Body of pancreas (tissue), 4 donors: ENCODE data around the gene PDZK1IP1. TPM values are rescaled to one million over a fixed set of nuclear protein-coding genes. Genes with fewer than 3 reads are reported as not detected.

Experiments used
- ATAC-seq: fragments of 150-250 bp; one replicate; pipeline ENCODE4 v1.9.1; 2016
- DNase-seq, 4 donors: peaks; one replicate each; pipeline ENCODE4 v3.0.0-alpha.2; 2019
- H3K27ac ChIP-seq, 4 donors: fragments of 200-600 bp; sonication (generic); 1 replicate in 3 of 4; 2 replicates in 1 of 4; pipeline versions ENCODE4 v1.5.1 to v1.6.1; 2016 to 2019; ENCODE audit warnings: mild to moderate bottlenecking in 1 of 4, mixed read lengths in 1 of 4, moderate library complexity in 1 of 4
- H3K27me3 ChIP-seq, 2 donors: fragments of 200-600 bp; sonication (generic); one replicate each; pipeline ENCODE4 v1.6.0; 2016; ENCODE audit warnings: mild to moderate bottlenecking in 1 of 2
- H3K36me3 ChIP-seq, 2 donors: fragments of 200-600 bp; sonication (generic); replicated peaks in 1 of 2; 2 replicates each; pipeline ENCODE4 v1.5.1; 2016; ENCODE audit warnings: low read depth in 2 of 2; ENCODE audit not compliant: insufficient read depth in 1 of 2
- H3K4me1 ChIP-seq: fragments of 200-600 bp; sonication (generic); one replicate; pipeline ENCODE4 v1.6.0; 2016
- H3K4me3 ChIP-seq, 2 donors: fragments of 200-600 bp; sonication (generic); 1 replicate in 1 of 2; 2 replicates in 1 of 2; pipeline ENCODE4 v1.5.1; 2016 to 2019
- H3K9me3 ChIP-seq, 3 donors: fragments of 200-600 bp; sonication (generic); 1 replicate in 2 of 3; 2 replicates in 1 of 3; pipeline ENCODE4 v1.5.1; 2016
- POLR2A ChIP-seq, 3 donors: fragments of 450-650 bp; IDR thresholded peaks; one replicate each; pipeline ENCODE4 v1.6.1; 2016; ENCODE audit warnings: antibody characterized with exemption in 3 of 3, mild to moderate bottlenecking in 2 of 3
- WGBS, 2 donors: methylation state at CpG; one replicate each; pipeline ENCODE4 v1.1.5; 2017; 5-methylcytosine and 5-hydroxymethylcytosine counted together
- intact Hi-C: fragments of 100-400 bp; cut with DNase I; formaldehyde crosslinking; loops from one replicate; pipeline ENCODE4 v1.15.1; 2023
- total RNA-seq, 2 donors: library from RNA; depleted of rRNA; stranded (reverse); fragments of >200 nt; gene quantifications; one replicate each; pipeline ENCODE4 v1.1.0, GENCODE V29; 2016
- TF ChIP-seq, protein P1 (sequence below), 7 experiments: fragments of 450-650 bp in 4 of 7; fragments of 200-600 bp in 3 of 7; sonication (generic) in 3 of 7; IDR thresholded peaks; one replicate each; pipeline ENCODE4 v1.5.1; 2016 to 2019; ENCODE audit warnings: antibody characterized with exemption in 7 of 7

PDZK1IP1 gene
- total RNA-seq, 2 donors from 2014 or later: 54.2 to 56.4 TPM

DNA sequence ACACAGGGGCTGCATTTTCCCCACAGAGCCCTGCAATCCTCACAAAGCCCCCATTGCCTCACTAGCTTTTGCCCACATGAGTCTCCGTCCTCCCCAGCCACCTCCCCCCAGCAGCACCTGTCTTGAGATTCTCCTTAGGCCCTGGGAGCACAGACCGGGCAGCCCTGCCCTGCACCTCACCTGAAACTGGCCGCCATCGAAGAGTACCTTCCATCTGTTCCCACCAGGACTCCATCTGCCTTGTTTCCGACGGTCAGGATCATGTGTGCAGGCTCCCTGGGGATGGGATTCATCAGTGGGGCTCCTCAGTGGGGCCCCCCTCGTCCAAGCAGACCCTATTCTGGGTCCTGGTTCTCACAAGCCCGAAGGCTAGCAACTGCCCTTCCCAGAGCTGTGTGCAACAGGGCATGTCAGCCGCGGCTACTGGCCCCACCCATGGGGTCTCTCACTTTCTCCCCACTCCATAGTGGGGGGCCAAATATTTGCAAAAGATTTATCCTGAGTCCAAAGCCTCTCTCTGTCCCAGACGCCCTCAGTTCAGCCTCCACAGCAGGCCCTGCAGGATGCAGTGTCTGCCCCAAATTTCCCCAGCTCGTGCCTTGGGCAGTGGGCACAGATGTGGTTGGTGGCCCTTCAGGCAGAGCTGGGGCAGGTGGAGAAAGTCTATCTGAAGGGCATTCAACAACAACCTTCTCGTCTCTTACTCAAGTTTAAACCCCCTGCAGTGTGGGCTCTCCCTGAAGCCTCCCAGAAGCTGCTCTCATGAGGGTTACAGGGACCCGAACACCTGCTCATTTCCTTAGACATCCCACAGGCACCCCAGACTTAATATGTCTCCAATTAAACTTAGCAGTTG is 4.8 kb downstream of the PDZK1IP1 start:
- intact Hi-C loops: loop anchor here (10.0 kb wide), 2 partner anchors 240 to 540 kb away; no protein-coding TSS in a partner anchor
- H3K4me3 ChIP-seq: no peak overlapping the region
- 83 to 91% methylated on average over 10 to 14 of the region's 14 CpGs for WGBS, 2 donors

DNA sequence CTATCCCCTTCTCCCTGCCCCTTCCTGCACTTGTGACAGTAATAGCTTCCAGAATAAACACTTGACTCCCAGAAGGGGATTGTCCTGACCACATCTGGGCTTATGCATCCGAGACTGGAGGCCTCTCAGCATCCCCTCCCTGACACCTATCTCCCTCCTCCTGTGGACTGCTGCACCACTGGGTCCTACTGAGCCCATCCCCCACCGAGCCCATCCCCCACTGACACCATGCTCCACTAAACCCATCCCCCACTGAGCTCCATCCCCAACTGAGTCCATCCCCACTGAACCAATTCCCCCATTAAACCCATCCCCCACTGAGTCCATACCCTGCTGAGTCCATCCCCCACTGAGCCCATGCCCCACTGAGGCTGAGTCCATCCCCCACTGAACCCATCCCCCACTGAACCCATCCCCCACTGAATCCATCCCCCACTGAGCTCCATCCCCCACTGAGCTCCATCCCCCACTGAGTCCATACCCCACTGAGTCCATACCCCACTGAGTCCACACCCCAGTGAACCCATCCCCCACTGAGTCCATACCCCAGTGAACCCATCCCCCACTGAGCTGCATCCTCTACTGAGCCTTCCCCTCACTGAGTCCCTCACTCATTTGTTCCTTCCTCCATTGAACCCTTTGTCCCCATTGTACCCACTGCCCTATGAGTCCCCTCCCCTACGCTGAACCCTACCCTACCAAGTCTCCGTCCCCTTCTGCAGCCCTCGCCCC is 5.6 kb downstream of the PDZK1IP1 start:
- ATAC-seq (no peak), DNase-seq (no peak)
- Histone ChIP-seq H3K27me3 (no peaks in the 10 kb centered on the region), H3K9me3 (no peaks in the 10 kb centered on the region), H3K4me1 (peaks cover 21% of the 10 kb centered on the region), H3K36me3 (no peaks in the 10 kb centered on the region), H3K4me3 (no peak overlapping the region), H3K27ac (no peak overlapping the region)
- 81 to 83% methylated on average over 5 of the region's 5 CpGs for WGBS, 2 donors
- no peak for TF ChIP-seq POLR2A (IDR thresholded peaks at IDR 0.05)
- TF ChIP-seq, protein P1, sequence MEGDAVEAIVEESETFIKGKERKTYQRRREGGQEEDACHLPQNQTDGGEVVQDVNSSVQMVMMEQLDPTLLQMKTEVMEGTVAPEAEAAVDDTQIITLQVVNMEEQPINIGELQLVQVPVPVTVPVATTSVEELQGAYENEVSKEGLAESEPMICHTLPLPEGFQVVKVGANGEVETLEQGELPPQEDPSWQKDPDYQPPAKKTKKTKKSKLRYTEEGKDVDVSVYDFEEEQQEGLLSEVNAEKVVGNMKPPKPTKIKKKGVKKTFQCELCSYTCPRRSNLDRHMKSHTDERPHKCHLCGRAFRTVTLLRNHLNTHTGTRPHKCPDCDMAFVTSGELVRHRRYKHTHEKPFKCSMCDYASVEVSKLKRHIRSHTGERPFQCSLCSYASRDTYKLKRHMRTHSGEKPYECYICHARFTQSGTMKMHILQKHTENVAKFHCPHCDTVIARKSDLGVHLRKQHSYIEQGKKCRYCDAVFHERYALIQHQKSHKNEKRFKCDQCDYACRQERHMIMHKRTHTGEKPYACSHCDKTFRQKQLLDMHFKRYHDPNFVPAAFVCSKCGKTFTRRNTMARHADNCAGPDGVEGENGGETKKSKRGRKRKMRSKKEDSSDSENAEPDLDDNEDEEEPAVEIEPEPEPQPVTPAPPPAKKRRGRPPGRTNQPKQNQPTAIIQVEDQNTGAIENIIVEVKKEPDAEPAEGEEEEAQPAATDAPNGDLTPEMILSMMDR (IDR thresholded peaks at IDR 0.05): no peak
- intact Hi-C loops: loop anchor here (10.0 kb wide), 2 partner anchors 241 to 541 kb away; no protein-coding TSS in a partner anchor

More for the DNA sequence above, 4.8 kb downstream of the PDZK1IP1 start:
- TF ChIP-seq POLR2A (IDR thresholded peaks at IDR 0.05): no peak
- TF ChIP-seq, protein P1 (IDR thresholded peaks at IDR 0.05): no peak
- Histone ChIP-seq H3K9me3 (no peaks in the 10 kb centered on the region), H3K36me3 (no peaks in the 10 kb centered on the region), H3K27me3 (no peaks in the 10 kb centered on the region), H3K27ac (no peak overlapping the region), H3K4me1 (peaks cover 21% of the 10 kb centered on the region)
- DNase-seq (no peak), ATAC-seq (no peak)

DNA sequence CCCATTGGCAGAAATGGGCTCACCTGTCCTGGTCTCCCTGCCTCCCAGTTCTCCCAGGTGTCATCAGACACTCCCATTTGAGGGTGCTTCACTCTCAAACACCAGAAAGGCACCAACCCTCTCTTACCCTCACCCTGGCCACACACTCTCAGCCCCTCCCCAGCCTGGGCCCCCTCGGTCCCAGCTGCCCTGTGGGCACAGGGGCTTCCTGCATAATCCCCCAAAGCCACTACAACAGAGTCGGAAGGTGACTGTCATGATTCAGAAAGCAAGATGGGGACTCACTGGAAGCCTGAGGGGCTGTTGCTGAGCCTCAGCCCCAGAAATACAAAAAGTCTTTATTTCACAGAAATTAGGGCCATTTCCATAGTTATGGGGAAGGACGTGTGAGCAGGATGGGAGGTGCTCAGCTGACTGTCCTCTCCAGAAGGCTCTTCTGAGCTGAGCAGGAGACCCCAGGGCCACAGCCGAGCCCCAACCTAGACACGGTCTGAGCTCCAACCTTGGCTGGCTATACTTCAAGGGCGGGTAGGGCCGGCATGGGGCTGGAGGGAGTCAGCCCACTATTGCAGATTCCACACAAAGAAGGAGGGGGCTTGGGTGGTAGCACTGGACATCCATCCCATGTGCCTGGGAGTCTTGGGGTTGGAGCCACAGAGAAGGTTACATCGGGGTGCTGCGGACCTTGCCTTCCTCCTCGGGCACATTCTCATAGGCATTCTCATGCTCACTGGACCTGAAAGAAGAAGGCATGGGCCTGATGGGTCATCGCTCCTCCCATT is 6.3 kb downstream of the PDZK1IP1 start:
- no peak overlapping the region for H3K4me3 ChIP-seq
- H3K27me3 ChIP-seq: no peaks in the 10 kb centered on the region
- no peaks in the 10 kb centered on the region for H3K9me3 ChIP-seq
- intact Hi-C loops: loop anchor here (10.0 kb wide), 2 partner anchors 241 to 541 kb away; no protein-coding TSS in a partner anchor
- H3K4me1 ChIP-seq: peaks cover 14% of the 10 kb centered on the region
- H3K27ac ChIP-seq: no peak overlapping the region
- TF ChIP-seq, protein P1 (IDR thresholded peaks at IDR 0.05): no peak
- TF ChIP-seq POLR2A (IDR thresholded peaks at IDR 0.05): no peak
- ATAC-seq (no peak), DNase-seq (no peak)
- 74 to 81% methylated on average over 7 to 11 of the region's 11 CpGs for WGBS, 2 donors
- H3K36me3 ChIP-seq: no peaks in the 10 kb centered on the region

DNA sequence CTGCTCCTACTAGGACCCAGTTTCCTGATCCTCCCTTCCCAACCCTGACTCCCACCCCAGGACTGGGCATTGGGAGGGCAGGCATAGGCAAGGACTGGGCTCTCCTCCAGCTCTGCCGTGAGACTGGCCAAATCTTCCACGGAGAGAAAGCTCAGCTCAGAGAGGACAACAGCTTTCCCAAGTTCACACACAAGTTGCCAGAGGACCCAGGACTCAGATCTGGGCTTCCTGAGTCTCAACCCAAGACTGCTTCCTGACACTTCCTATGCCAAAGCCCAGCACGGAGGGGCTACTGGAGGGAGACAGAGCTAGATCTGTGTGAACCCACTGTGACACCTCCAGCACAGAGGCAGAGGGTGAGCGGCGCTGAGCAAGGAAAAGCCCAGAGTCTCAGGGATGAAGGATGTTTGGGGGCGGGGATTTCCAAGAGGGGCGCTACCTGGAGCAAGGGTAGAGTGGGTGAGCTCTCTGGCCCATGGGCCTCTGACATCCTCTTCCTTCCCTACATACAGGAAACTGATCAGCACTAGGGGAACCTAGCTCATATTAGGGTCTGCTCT is 7.1 kb downstream of the PDZK1IP1 start:
- H3K27ac ChIP-seq: no peak overlapping the region
- DNase-seq (no peak), ATAC-seq (no peak)

More for the DNA sequence above, 7.1 kb downstream of the PDZK1IP1 start:
- no peaks in the 10 kb centered on the region for H3K27me3 ChIP-seq
- H3K4me1 ChIP-seq: peaks cover 14% of the 10 kb centered on the region
- H3K9me3 ChIP-seq: no peaks in the 10 kb centered on the region
- no peak for TF ChIP-seq POLR2A (IDR thresholded peaks at IDR 0.05)
- WGBS, 2 donors: 62 to 65% methylated on average over 7 of the region's 7 CpGs
- intact Hi-C loops: loop anchor here (10.0 kb wide), 2 partner anchors 242 to 542 kb away; no protein-coding TSS in a partner anchor
- no peak overlapping the region for H3K4me3 ChIP-seq
- H3K36me3 ChIP-seq: no peaks in the 10 kb centered on the region
